Measurements from ENCODE around the gene KCNQ1OT1. TPM values are rescaled to one million over a fixed set of nuclear protein-coding genes. Genes with fewer than 3 reads are reported as not detected.

KCNQ1OT1 gene
- total and polyA plus RNA-seq, 9 of the 15 experiments (the other 6 are each of a cell fraction or from before 2014, with no cell fraction given): 0.04 to 2.3 (median 0.74) TPM

DNA sequence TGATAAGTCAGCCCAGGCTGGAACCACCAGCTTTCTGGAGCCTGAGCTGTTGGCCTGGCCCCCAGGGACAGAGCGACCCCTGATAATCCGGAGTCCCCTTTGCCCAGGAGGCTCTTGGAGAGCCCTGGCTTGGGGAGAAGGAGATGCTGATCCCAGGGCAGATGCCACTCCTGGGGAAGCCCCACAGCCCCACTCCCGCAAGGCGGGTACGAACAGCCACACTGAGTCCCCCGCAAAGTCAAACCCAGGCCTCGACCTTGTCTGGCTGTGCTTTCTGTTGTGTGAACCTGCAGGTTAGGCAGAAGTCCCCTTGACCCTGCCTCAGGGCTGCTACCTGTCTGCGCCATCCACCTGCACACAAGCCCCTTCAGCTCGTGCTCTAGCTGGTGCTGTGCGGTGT lies 108.0 kb downstream of the KCNQ1OT1 start:
- Histone ChIP-seq H2AFZ (ENCODE audit: low read depth, low read length) (no peak overlapping the region), H3K4me2 (ENCODE audit: insufficient read depth, low read length) (no peak overlapping the region), H3K9me3 (replicated peaks; ENCODE audit: control insufficient read depth, insufficient read depth, low read depth, low read length) (no peaks in the 10 kb centered on the region), H4K20me1 (replicated peaks; ENCODE audit: control insufficient read depth, insufficient read depth, low read length) (peaks cover 8% of the 10 kb centered on the region; the same call in 1 of the 2 replicates), H3K4me1 (replicated peaks in 1 of 2; ENCODE audit: control insufficient read depth in 2 of 2, insufficient read depth in 2 of 2, low read length in 2 of 2) (peaks cover 0 to 21% of the 10 kb centered on the region in 2 experiments; a peak in 1 of 5 replicates), H3K4me3 (no peak overlapping the region), H3K9me1 (ENCODE audit: control insufficient read depth, insufficient read depth, low read length) (no peaks in the 10 kb centered on the region), H3K27me3 (ENCODE audit: control insufficient read depth in 2 of 2, insufficient read depth in 2 of 2, low read length in 2 of 2) (peaks cover 12 to 63% of the 10 kb centered on the region in 2 experiments), H3K36me3 (ENCODE audit: control insufficient read depth, insufficient read depth, low read length) (no peaks in the 10 kb centered on the region), H3K27ac (ENCODE audit: extremely low read depth, low read depth, low read length) (no peak overlapping the region), H3K79me2 (ENCODE audit: control insufficient read depth, insufficient read depth, low read length) (no peaks in the 10 kb centered on the region), H3K9ac (ENCODE audit: insufficient read depth in 1 of 2, low read depth in 2 of 2, low read length in 2 of 2) (no peak overlapping the region)
- CTCF ChIA-PET (ENCODE audit: low intra/inter-chr PET ratio): no interaction called here
- no peak for FAIRE-seq
- BruUV-seq (replicated peaks): no TSS peak
- no peak for ATAC-seq
- POLR2A ChIA-PET: interaction anchor here (0.6 kb wide), 1 partner anchor 272 kb away, joined by 3 read pairs; no protein-coding TSS in a partner anchor
- WGBS (ENCODE audit: insufficient coverage, low coverage, missing lambda C conversion rate): 12% methylated on average over 10 of the region's 10 CpGs
- DNase-seq (ENCODE audit: extremely low read depth in 1 of 4, low spot score in 3 of 4): peak in 3 of 4 experiments; percentile 3 to 6 (median 4)
- in situ Hi-C loops (cut with MboI) (no loop called here), intact Hi-C loops (cut with micrococcal nuclease) (no loop called here)
- TF ChIP-seq JUNB (CRISPR knock-in tag; conservative IDR thresholded peaks at IDR 0.05) (no peak), ZNF24 (IDR thresholded peaks at IDR 0.05) (no peak), ARNT (IDR thresholded peaks at IDR 0.05) (no peak), ZBTB1 (CRISPR knock-in tag; IDR thresholded peaks at IDR 0.05; ENCODE audit: borderline replicate concordance, low read depth) (no peak), KDM1A (IDR thresholded peaks at IDR 0.05) (no peak), IRF2 (CRISPR knock-in tag; IDR thresholded peaks at IDR 0.05) (no peak), ZBTB26 (CRISPR knock-in tag; IDR thresholded peaks at IDR 0.05) (no peak), ETV5 (CRISPR knock-in tag; IDR thresholded peaks at IDR 0.05; ENCODE audit: low read depth) (no peak), GATAD2A (IDR thresholded peaks at IDR 0.05) (no peak), KHSRP (IDR thresholded peaks at IDR 0.05) (no peak), RBBP5 (IDR thresholded peaks at IDR 0.05; ENCODE audit: borderline replicate concordance, insufficient read depth, low read length, poor library complexity, severe bottlenecking) (no peak), ZNF830 (CRISPR knock-in tag; IDR thresholded peaks at IDR 0.05) (no peak)
- TF ChIP-seq, protein P1, sequence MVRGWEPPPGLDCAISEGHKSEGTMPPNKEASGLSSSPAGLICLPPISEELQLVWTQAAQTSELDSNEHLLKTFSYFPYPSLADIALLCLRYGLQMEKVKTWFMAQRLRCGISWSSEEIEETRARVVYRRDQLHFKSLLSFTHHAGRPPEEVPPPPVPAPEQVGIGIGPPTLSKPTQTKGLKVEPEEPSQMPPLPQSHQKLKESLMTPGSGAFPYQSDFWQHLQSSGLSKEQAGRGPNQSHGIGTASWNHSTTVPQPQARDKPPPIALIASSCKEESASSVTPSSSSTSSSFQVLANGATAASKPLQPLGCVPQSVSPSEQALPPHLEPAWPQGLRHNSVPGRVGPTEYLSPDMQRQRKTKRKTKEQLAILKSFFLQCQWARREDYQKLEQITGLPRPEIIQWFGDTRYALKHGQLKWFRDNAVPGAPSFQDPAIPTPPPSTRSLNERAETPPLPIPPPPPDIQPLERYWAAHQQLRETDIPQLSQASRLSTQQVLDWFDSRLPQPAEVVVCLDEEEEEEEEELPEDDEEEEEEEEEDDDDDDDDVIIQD (CRISPR knock-in tag; IDR thresholded peaks at IDR 0.05): no peak
- TF ChIP-seq, protein P2, sequence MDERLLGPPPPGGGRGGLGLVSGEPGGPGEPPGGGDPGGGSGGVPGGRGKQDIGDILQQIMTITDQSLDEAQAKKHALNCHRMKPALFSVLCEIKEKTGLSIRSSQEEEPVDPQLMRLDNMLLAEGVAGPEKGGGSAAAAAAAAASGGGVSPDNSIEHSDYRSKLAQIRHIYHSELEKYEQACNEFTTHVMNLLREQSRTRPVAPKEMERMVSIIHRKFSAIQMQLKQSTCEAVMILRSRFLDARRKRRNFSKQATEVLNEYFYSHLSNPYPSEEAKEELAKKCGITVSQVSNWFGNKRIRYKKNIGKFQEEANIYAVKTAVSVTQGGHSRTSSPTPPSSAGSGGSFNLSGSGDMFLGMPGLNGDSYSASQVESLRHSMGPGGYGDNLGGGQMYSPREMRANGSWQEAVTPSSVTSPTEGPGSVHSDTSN (CRISPR knock-in tag; IDR thresholded peaks at IDR 0.05; ENCODE audit: low read depth): no peak
- TF ChIP-seq, protein P2 (tag; conservative IDR thresholded peaks at IDR 0.05; ENCODE audit: low read depth): no peak
- TF ChIP-seq, protein P3, sequence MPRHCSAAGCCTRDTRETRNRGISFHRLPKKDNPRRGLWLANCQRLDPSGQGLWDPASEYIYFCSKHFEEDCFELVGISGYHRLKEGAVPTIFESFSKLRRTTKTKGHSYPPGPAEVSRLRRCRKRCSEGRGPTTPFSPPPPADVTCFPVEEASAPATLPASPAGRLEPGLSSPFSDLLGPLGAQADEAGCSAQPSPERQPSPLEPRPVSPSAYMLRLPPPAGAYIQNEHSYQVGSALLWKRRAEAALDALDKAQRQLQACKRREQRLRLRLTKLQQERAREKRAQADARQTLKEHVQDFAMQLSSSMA (CRISPR knock-in tag; IDR thresholded peaks at IDR 0.05): no peak
